HG02571 (cell line): ENCODE measurements around the gene OR52M1.
"Not testable (repeated sequence)": the region's sequence is repeated elsewhere in the genome, so short reads cannot be mapped to it uniquely, and the experiment has no call there.

Experiments used
- ATAC-seq: cut with Tn5 transposase; IDR thresholded peaks from one replicate; pipeline ENCODE4 v1.9.1; 2021; ENCODE audit warnings: mild to moderate bottlenecking, moderate library complexity; ENCODE audit not compliant: unreplicated experiment

The OR52M1 gene, protein sequence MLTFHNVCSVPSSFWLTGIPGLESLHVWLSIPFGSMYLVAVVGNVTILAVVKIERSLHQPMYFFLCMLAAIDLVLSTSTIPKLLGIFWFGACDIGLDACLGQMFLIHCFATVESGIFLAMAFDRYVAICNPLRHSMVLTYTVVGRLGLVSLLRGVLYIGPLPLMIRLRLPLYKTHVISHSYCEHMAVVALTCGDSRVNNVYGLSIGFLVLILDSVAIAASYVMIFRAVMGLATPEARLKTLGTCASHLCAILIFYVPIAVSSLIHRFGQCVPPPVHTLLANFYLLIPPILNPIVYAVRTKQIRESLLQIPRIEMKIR

DNA sequence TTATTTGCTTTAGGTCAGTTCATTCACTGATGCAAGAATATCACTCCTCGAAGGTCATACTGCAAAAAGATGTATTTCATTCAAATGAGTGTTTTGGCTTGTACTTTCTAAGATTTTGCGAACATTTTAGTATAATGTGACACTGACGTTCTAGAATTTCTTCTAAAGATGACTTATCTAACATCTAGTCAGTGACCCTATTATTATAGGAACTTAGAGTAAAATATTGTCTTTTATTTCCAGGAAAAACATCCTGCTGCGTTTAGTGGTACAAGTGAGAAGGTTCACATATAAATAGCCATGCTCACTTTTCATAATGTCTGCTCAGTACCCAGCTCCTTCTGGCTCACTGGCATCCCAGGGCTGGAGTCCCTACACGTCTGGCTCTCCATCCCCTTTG lies at the start of gene OR52M1:
Gene OR52M1, plus strand, starts transcription at position 301 of the 400 bp plus-strand sequence. Its CDS starts 0 bp downstream, at position 301.
- ATAC-seq, result no peak

DNA sequence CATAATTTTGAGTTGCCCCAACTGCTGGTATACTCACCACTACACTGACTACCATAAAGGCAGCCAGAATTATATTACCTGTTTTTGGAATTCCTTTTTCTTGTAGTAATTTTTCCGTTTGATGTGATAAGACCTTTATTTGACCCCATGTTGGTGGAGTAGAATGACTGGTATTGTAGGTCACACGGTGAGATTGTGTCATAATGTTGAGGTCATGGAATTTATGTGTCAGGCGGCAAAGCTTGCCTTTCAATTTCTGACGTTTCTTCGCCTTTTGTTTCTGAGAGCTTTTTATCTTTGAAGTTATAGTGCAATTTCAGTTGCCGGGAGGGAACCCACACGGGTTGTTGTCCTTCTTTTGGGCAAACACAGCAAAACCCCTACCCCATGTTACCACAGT lies 49.5 kb upstream of the OR52M1 start:
- ATAC-seq, result no peak

DNA sequence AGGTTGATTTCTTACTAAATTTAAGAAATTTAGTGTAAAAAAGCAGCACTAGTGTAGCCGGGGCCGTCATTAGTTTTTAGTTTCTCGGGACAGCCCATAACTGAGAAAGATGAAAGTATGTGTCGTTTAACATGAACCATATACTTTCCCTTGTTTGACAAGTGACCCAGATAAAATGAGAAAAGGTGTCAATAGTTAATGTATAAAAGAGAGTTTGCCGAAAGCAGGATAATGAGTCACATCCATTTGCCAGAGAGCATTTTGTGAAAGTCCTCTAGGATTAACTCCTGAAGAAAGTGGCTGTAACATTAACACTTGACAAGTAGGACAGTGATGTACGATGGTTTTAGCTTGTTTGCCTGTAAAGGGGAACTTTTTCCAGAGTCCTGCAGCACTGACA lies 49.0 kb upstream of the OR52M1 start:
- no peak for ATAC-seq

- no peak for ATAC-seq
These were observed 48.3 kb upstream of the OR52M1 start for GRCh38 chr11:4496557-4497248.

- no peak for ATAC-seq
These were observed 36.1 kb upstream of the OR52M1 start for GRCh38 chr11:4508886-4509285.

DNA sequence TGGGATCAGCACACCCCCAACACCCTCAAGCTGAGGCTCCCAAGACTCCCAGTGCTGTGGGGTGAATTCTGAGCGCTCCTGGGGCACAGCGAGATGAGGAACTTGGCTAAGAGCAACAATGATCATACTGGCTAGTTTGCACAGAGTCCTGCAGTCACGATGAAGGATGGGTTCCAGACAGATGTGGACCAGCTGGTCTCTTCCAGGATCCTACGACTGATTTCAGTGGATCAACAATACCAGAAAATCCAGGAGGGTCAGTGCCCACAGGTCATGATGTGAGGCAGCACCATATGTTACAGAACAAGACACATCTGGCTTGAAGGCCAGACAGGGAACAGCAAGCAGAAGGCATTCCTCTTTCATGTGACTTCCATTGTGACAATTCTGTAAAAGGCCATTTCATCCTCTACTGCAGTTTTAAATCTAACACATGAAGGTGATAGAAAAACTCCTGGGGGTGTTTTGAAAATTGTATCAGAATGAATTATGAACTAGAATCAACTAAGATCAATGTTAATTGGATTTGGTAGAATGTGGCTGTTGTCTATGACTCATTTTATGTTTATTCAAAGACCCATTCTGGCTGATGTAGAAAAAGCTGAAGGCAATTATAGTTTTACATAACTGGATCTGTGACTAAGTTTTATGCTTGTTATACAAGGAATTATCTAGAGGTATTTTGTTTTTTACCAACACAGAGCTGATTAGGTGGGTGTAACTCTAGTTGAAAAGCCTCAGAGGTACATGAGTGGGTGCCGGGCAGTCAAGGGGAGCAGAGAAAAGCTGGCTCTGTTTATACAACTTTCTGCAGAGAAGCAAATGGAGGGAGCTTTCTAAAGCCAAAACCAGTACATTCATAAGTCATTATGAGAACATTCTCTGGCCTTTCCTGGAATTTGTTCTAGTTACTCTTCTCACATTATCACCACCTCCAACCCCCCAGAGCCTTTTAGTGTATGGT lies 33.4 kb upstream of the OR52M1 start:
- ATAC-seq, result no peak

DNA sequence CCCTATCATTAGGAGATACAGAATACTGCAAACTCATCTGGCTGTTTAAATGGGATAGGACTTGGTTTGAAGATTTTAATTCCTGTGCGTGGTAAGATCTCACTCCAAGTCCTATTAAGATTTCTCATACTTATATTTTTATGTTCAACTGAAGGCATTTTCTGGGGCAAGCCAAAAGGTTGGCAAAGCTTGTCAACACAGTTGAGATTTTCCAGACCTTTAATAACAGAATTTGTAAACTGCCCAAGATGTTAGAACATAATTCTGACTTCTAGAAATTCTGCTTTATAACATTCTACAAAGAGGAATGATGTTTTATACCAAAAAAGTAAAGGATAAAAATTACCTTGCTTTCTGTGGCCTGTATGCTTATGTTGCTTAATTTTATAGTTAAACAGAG lies 30.8 kb upstream of the OR52M1 start:
- ATAC-seq, result no peak

- ATAC-seq, result no peak
These were observed 22.7 kb upstream of the OR52M1 start for GRCh38 chr11:4522339-4522738.

DNA sequence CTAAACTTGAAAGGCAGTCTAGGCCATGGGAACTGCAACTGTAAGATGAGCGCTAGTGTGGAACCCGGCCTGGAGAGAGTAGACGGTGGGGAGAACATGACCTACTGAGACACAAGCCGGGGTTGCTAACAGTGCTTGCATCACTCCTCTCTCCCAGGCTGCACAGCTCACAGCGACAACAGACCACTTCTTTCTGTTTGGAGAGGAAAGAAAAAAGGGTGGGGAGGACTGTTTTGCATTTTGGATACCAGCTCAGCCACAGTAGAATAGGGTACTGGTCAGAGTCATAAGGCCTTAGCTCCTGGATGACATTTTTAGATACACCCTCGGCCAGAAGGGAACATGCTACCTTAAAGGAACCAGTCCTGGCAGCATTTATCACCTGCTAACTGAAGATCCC lies 22.2 kb upstream of the OR52M1 start:
- ATAC-seq, result no peak

DNA sequence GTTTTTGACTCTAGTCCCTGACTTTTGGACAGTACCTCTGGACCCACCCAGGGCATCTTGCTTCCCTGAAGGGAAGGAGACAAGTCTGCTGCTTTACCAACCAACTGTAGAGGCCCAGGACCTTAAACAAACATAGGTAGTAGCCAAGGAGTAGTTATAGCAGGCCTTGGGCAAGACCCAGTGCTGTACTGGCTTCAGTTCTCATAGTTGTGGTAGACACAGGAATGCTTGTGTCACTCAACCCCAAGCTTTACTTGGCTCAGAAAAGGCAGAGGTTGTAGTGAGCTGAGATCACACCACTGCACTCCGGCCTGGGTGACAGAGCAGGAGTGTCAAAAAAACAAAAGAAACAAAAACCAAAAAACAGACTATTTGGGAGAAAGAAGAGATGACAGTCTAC lies 21.3 kb upstream of the OR52M1 start:
- ATAC-seq, result no peak

- ATAC-seq, result no peak
These were observed 17.1 kb upstream of the OR52M1 start for GRCh38 chr11:4527926-4528325.

DNA sequence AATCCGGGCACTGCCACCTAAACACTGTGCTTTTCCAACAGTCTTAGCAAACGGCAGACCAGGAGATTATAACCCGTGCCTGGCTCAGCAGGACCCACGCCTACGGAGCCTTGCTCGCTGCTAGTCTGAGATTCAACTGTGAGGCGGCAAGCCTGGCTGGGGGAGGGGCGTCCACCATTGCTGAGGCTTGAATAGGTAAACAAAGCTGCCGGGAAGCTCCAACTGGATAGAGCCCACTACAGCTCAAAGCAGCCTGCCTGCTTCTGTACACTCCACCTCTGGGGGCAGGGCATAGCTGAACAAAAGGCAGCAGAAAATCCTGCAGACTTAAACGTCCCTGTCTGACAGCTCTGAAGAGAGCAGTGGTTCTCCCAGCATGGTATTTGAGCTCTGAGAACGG lies 13.3 kb upstream of the OR52M1 start:
- not testable (repeated sequence) for ATAC-seq

- ATAC-seq, result peak; percentile 54
These were observed 5.3 kb upstream of the OR52M1 start for GRCh38 chr11:4539603-4540219.

DNA sequence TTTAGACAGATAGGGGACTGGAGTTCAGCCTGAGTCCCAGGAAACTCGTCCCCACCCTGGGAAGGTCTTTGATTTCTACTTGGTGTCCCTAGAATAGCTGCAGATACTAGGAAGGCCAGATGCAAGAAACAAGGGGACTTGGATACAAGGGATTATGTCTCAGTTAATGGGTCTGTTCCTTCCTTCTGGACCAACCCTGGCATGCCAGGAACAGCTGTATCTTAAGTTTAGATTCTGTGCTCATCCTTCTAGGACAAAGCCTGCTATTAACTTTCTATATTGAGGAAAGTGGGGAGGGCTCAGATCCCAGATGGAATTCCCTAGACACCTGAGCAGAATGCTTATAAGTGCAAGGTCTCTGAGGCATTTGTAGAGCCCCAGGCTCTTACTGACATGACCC lies 3.9 kb upstream of the OR52M1 start:
- no peak for ATAC-seq

DNA sequence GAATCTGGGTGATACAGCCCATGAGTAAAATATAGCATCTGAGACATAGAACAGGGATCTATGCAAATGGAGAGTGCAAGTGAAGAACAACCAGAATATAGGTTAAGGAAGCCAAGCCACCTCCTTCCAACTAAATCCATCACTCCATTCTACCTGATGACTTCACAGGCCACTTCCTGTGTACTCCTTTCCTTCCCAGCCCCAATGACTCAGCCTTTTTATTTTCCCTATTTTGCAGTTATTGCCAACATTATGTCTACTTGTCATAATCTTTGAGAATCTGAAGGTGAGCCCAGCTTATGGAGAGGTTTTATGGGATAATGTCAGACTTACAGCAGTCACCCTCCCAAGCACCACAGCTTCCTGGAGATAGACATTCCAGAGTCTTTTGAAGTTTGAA lies 1.4 kb upstream of the OR52M1 start:
- ATAC-seq, result no peak

DNA sequence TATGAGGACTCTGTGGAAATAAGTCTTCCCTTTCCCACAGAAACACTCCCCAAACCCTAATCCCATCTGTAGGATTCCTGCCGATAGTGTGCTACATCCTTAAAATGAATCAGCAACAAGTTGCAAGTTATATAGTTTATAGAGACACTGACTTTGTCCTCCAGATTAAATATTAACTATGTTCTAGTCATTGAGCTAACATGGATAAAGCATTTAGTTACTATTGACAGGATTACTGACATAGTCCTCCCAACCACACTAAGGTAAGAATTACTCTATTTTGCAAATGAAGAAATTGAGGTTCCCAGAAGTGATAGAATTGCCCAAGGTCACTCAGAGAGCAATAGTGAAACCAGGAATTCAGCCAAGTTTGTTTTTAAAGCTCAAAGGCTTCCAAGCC lies 1.9 kb downstream of the OR52M1 start:
- no peak for ATAC-seq

- no peak for ATAC-seq
These were observed 2.4 kb downstream of the OR52M1 start for GRCh38 chr11:4547416-4547815.

DNA sequence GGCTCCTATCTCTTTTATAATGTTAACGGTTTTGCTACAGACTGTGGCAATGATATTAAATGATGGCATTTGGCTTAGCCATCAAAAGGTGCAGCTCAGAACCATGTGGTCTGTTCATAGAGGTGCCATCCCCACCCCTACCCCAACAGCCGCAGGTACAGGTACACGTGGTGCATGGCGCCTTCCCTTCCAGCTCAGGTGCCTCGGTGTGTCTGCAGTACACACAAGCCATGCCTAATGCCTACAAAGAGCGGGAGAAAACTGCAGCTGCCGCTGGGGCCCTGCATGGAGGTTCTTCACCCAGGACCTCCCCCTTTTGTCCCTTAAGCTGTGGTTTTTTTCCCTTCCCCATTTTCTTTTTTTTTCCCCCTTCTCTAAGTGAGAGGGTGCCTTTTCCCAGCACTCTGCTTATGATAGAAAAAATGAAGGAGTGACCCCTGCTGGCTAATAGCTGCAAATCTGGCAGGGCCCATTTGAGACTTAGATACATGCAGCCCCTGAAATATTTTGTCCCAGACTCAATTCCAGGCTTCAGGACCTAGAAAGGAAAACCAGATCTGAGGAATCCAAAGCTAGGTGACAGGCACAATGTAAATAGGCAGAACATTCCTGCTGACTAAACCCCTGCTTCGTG lies 6.5 kb downstream of the OR52M1 start:
- ATAC-seq, result no peak

DNA sequence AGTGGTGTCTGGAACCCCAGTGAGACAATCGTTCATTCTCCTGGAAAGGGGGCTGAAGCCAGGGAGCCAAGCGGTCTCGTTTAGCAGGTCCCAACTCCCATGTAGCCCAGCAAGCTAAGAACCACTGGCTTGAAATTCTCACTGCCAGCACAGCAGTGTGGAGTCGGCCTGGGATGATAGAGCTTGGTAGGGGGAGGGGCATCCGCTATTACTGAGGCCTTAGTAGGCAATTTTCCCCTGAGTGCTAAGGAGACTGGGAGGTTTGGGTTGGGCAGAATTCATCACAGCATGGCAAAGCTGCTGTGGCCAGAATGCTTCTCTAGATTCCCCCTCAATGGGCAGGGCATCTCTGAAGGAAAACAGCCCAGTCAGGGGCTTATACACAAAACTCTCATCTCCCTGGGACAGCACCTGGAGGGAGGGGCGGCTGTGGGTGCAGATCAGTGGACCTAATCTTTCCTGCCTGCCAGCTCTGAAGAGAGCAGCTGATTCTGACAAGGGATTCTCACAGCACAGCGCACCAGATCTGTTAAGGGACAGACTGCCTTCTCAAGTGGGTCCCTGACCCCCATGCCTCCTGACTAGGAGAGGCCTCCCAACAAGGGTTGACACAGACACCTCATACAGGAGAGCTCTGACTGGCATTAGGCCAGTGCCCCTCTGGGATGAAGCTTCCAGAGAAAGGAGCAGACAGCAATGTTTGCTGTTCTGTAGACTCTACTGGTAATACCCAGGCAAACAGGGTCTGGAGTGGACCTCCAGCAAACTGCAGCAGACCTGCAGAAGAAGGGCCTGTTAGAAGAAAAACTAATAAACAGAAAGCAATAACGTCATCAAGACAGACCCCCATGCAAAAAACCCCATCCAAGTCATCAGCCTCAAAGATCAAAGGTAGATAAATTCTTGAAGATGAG lies 14.8 kb downstream of the OR52M1 start:
- ATAC-seq, result no peak

DNA sequence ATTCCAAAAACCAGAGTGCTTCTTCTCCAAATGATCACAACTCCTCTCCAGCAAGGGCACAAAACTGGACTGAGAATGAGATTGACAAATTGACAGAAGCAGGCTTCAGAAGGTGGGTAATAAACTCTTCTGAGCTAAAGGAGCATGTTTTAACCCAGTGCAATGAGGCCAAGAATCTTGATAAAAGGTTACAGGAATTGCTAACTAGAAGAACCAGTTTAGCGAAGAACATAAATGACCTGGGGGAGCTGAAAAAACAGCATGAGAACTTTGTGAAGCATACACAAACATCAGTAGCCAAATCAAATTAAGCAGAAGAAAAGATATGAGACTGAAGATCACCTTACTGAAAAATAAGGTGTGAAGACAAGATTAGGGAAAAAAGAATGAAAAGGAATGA lies 15.5 kb downstream of the OR52M1 start:
- no peak for ATAC-seq
